Esophagus muscularis mucosa (tissue), 3 donors: ENCODE results near the gene MRC1.

Source experiments
- POLR2A ChIP-seq: fragments of 450-650 bp; IDR thresholded peaks from one replicate; pipeline ENCODE4 v1.6.1; 2017; ENCODE audit warnings: antibody characterized with exemption, moderate library complexity, mild to moderate bottlenecking, low read depth
- TF ChIP-seq, protein P1 (sequence below), 3 experiments: fragments of 200-600 bp in 2 of 3; fragments of 450-650 bp in 1 of 3; sonication (generic) in 2 of 3; IDR thresholded peaks; one replicate each; pipeline ENCODE4 v1.5.1; 2017 to 2019; ENCODE audit warnings: antibody characterized with exemption in 3 of 3, mild to moderate bottlenecking in 2 of 3, moderate library complexity in 1 of 3

DNA sequence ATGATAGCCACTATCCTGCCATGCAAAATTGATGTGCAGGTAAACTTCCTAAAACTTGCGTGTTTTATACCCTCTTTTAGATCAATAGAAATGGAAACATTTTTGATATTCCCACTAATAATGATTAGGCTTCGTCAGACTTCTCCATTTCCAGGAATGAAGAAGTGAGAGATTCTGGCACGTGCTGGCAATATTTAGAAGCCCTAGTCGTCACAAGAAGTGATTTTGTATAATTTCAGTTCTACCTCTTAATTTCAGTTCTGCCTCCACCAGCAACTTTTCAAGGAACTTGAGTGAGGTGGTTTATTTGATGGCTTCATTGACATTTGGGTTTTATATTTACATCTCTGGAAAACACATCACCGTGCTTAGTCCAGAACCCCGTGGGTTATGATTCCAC is 61.9 kb downstream of the MRC1 start:
- TF ChIP-seq, protein P1, sequence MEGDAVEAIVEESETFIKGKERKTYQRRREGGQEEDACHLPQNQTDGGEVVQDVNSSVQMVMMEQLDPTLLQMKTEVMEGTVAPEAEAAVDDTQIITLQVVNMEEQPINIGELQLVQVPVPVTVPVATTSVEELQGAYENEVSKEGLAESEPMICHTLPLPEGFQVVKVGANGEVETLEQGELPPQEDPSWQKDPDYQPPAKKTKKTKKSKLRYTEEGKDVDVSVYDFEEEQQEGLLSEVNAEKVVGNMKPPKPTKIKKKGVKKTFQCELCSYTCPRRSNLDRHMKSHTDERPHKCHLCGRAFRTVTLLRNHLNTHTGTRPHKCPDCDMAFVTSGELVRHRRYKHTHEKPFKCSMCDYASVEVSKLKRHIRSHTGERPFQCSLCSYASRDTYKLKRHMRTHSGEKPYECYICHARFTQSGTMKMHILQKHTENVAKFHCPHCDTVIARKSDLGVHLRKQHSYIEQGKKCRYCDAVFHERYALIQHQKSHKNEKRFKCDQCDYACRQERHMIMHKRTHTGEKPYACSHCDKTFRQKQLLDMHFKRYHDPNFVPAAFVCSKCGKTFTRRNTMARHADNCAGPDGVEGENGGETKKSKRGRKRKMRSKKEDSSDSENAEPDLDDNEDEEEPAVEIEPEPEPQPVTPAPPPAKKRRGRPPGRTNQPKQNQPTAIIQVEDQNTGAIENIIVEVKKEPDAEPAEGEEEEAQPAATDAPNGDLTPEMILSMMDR (IDR thresholded peaks at IDR 0.05) = no peak
- TF ChIP-seq POLR2A = no peak
